Measurements from ENCODE around the gene CAPN2.

GRCh38 chr1:223815020-223815853 lies 102.9 kb downstream of the CAPN2 start:
- TF ChIP-seq CTCF (conservative IDR thresholded peaks at IDR 0.05; ENCODE audit: low read depth in 2 of 2) (no peak), POLR2AphosphoS5 (IDR thresholded peaks at IDR 0.05; ENCODE audit: low read depth) (no peak)
